HCT116 (cell line): ENCODE results near the gene GFI1.

ENCODE experiments used
- CTCF ChIP-seq, 3 experiments: fragments of 200-600 bp in 1 of 3; sonication (generic) in 1 of 3; IDR thresholded peaks in 2 of 3; conservative IDR thresholded peaks in 1 of 3; 2 replicates each; pipeline ENCODE4 v1.5.1; 2012 to 2017; ENCODE audit warnings: low read depth in 2 of 3, low read length in 2 of 3, antibody characterized with exemption in 1 of 3, borderline replicate concordance in 1 of 3, control low read depth in 1 of 3, mild to moderate bottlenecking in 1 of 3, mixed read lengths in 1 of 3, mixed run types in 1 of 3, moderate library complexity in 1 of 3; ENCODE audit not compliant: insufficient read depth in 1 of 3
- POLR2AphosphoS5 ChIP-seq: IDR thresholded peaks from 2 replicates; pipeline ENCODE4 v1.6.1; 2011; ENCODE audit warnings: mild to moderate bottlenecking, low read depth, low read length, moderate library complexity
- YY1 ChIP-seq: IDR thresholded peaks from 2 replicates; pipeline ENCODE4 v1.6.1; 2011; ENCODE audit warnings: low read length, low read depth, moderate library complexity, mild to moderate bottlenecking; ENCODE audit not compliant: insufficient replicate concordance; ENCODE audit errors: extremely low read depth

DNA sequence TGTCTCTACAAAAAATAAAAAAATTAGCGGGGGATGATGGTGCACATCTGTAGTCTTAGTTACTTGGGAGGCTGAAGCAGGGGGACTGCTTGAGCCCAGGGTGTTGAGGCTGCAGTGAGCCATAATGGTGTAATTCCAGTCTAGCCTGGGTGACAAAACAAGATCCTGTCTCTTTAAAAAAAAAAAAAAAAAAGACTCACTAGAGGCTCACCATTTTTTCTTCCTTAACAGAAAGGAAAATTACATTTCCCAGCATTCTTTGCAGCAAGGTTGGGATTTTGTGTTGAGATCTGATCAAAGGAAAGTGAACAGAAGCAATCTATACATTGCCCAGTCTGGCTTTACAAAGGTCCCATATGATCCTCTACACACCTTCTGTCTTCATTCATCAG is 21.5 kb downstream of the GFI1 start:
- TF ChIP-seq CTCF (IDR thresholded peaks at IDR 0.05 in 2 of 3, conservative IDR thresholded peaks at IDR 0.05 in 1 of 3; ENCODE audit: borderline replicate concordance in 1 of 3, insufficient read depth in 1 of 3, low read depth in 2 of 3, low read length in 2 of 3), result no peak
- TF ChIP-seq POLR2AphosphoS5, result no peak
- TF ChIP-seq YY1, result no peak
